Cardiac fibroblast (primary cell): ENCODE measurements around the gene FANK1.
"Not testable (repeated sequence)": the region's sequence is repeated elsewhere in the genome, so short reads cannot be mapped to it uniquely, and the experiment has no call there.

Source experiments
- DNase-seq, 2 donors: peaks; one replicate each; pipeline versions ENCODE4 v3.0.0 to v3.0.0-alpha.2; 2010; ENCODE audit warnings: low read depth in 2 of 2
- H3K4me3 ChIP-seq, 2 donors: replicated peaks in 1 of 2; 1 replicate in 1 of 2; 2 replicates in 1 of 2; pipeline ENCODE4 v1.5.1; 2011; ENCODE audit warnings: low read depth in 2 of 2, low read length in 2 of 2, mild to moderate bottlenecking in 2 of 2, moderate library complexity in 1 of 2
- CTCF ChIP-seq: IDR thresholded peaks from one replicate; pipeline ENCODE4 v1.5.1; 2011; ENCODE audit warnings: low read depth, mild to moderate bottlenecking, low read length, inconsistent platforms

FANK1 gene

GRCh38 chr10:125886914-125887512, 9.4 kb upstream of the FANK1 start:
- DNase-seq, result no peak
- no peak for TF ChIP-seq CTCF

GRCh38 chr10:125889441-125889840, 6.9 kb upstream of the FANK1 start:
- DNase-seq, H3K4me3 ChIP-seq: not testable (repeated sequence)

More at GRCh38 chr10:125886914-125887512, 9.4 kb upstream of the FANK1 start:
- no peak overlapping the region for H3K4me3 ChIP-seq

- H3K4me3 ChIP-seq, result not testable (repeated sequence)
- peak in 1 of 2 donors; percentile 27 for DNase-seq
These were observed 4.0 kb upstream of the FANK1 start for GRCh38 chr10:125892402-125892801.

GRCh38 chr10:125894176-125894575, 2.2 kb upstream of the FANK1 start:
- H3K4me3 ChIP-seq, result not testable (repeated sequence)

GRCh38 chr10:125895130-125896087, 955 bp upstream of the FANK1 start:
- DNase-seq, result peak; percentile 67 to 70

More at GRCh38 chr10:125894176-125894575, 2.2 kb upstream of the FANK1 start:
- DNase-seq, result not testable (repeated sequence)

GRCh38 chr10:125897317-125897716, 953 bp downstream of the FANK1 start:
- peak overlapping the region in 1 of 2 donors; percentile 77 for H3K4me3 ChIP-seq
- DNase-seq, result peak; percentile 31 to 41

More at GRCh38 chr10:125895130-125896087, 955 bp upstream of the FANK1 start:
- H3K4me3 ChIP-seq, result peak overlapping the region; percentile 60 to 77

- DNase-seq, result peak in 1 of 2 donors; percentile 12
- not testable (repeated sequence) for H3K4me3 ChIP-seq
These were observed 4.6 kb downstream of the FANK1 start for GRCh38 chr10:125900963-125901362.

- DNase-seq, result not testable (repeated sequence)
These were observed 6.8 kb downstream of the FANK1 start for GRCh38 chr10:125903135-125903640.

GRCh38 chr10:125905069-125905994, 9.0 kb downstream of the FANK1 start:
- H3K4me3 ChIP-seq, DNase-seq: not testable (repeated sequence)

More at GRCh38 chr10:125903135-125903640, 6.8 kb downstream of the FANK1 start:
- not testable (repeated sequence) for H3K4me3 ChIP-seq

- not testable (repeated sequence) for DNase-seq
These were observed 11.2 kb downstream of the FANK1 start for GRCh38 chr10:125907598-125907997.

GRCh38 chr10:125908813-125909212, 12.4 kb downstream of the FANK1 start:
- DNase-seq, H3K4me3 ChIP-seq: not testable (repeated sequence)

More at GRCh38 chr10:125907598-125907997, 11.2 kb downstream of the FANK1 start:
- not testable (repeated sequence) for H3K4me3 ChIP-seq

GRCh38 chr10:125909491-125909890, 13.1 kb downstream of the FANK1 start:
- not testable (repeated sequence) for H3K4me3 ChIP-seq, DNase-seq
